Measurements from ENCODE around the gene CHAD.

Gene CHAD

DNA sequence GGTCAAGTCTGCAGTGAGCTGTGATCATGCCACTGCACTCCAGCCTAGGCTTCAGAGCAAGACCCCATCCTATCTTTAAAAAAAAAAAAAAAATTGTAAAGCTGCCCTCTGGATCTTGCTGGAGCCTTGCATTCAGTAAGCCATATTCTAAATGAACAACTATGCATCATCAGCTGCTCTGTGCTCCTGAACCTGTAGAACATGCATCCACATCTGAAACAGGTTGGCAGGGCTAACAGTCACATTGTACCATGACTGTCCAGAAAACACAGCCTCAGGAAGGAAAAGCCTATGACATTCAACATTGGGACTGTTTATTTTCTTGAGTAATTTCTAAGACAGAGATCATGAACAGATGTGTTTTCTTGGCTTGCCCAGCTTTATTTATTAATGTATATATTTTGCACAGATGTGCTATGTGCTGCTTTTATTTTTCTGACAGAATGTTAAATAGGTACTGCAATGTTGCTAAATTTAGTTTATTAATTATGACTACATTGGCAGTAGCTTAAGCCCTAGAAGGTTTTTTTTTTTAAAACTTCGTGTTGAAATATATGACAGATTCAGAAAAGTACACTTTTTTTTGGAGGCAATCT, 22.9 kb downstream of the CHAD start:
- Histone ChIP-seq H3K9me3 (ENCODE audit: control insufficient read depth in 2 of 2, low read length in 2 of 2) (no peaks in the 10 kb centered on the region), H3K36me3 (ENCODE audit: control insufficient read depth in 2 of 2, insufficient read depth in 2 of 2, low read length in 2 of 2) (peaks cover 2 to 5% of the 10 kb centered on the region in 2 donors), H3K4me1 (ENCODE audit: control insufficient read depth in 2 of 2, insufficient read depth in 2 of 2, low read length in 2 of 2) (peaks cover 30 to 38% of the 10 kb centered on the region in 2 donors), H3K9ac (ENCODE audit: low read depth in 1 of 2, low read length in 2 of 2) (no peak overlapping the region), H3K4me3 (ENCODE audit: low read length in 2 of 2) (no peak overlapping the region), H3K27ac (ENCODE audit: low read depth in 2 of 2, low read length in 2 of 2) (no peak overlapping the region), H3K27me3 (ENCODE audit: control insufficient read depth in 2 of 2, insufficient read depth in 2 of 2, low read length in 2 of 2) (no peaks in the 10 kb centered on the region)

DNA sequence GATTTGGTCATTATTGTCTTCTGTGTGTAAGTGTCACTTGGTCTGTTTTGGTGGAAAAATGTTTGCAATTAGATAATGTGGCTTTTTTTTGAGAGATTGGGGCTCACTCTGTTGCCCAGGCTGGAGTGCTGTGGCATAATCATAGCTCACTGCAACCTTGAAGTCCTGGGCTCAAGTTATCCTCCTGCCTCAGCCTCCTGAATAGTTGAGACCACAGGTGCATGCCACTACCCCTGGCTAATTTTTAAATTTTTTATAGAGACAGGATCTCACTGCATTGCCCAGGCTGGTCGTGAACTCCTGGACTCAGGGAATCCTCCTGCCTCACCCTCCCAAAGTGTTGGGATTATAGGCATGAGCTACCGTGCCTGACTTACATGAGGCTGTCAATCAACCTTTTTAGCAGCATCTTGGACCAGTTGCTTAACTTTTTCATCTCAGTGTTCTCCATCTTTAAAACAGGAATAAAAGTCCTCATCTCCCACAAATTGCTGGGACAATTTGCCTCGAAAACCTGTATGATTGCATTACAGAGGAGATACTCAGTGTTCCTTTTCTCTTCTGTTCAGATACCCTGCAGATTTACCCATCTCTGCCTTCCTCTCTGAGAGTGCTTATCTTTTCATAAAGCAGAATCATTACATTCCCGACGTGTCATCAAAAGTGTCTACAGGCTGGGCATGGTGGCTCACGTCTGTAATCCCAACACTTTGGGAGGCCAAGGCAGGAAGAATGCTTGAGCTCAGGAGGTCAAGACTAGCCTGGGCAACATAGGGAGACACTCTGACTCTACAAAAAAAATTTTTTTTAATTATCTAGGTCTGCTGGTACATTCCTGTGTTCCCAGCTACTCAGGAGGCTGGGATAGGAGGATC, 23.6 kb downstream of the CHAD start:
- Histone ChIP-seq H3K36me3 (ENCODE audit: control insufficient read depth in 2 of 2, insufficient read depth in 2 of 2, low read length in 2 of 2) (peaks cover 2 to 5% of the 10 kb centered on the region in 2 donors), H3K4me1 (ENCODE audit: control insufficient read depth in 2 of 2, insufficient read depth in 2 of 2, low read length in 2 of 2) (peaks cover 32 to 46% of the 10 kb centered on the region in 2 donors), H3K9ac (ENCODE audit: low read depth in 1 of 2, low read length in 2 of 2) (no peak overlapping the region), H3K9me3 (ENCODE audit: control insufficient read depth in 2 of 2, low read length in 2 of 2) (no peaks in the 10 kb centered on the region), H3K27ac (ENCODE audit: low read depth in 2 of 2, low read length in 2 of 2) (no peak overlapping the region), H3K4me3 (ENCODE audit: low read length in 2 of 2) (no peak overlapping the region), H3K27me3 (ENCODE audit: control insufficient read depth in 2 of 2, insufficient read depth in 2 of 2, low read length in 2 of 2) (no peaks in the 10 kb centered on the region)

DNA sequence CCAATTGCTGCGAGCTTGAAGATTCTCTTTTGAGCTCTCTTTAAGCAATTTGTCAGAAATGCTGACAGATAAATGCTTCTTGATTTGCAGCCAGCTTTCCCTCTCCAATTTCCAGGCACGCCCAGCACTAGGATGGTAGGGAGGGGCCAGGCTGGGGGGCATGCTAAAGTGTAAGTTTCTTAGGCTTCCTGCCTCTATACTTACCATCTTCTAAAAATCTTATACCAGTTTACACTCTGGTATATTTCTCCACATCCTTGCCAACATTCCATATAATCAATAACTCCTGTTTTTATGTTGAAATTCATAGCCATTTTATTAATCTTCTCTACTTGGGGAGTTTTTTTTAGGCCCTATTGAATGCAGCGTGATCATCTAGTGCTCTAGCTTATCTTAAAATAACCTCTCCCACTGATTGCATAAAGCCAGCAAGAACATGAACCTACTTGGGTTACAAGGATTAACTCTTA, 25.1 kb downstream of the CHAD start:
- H3K9ac ChIP-seq (ENCODE audit: low read depth in 1 of 2, low read length in 2 of 2), result peak overlapping the region in 1 of 2 donors; percentile 28
- peaks cover 2 to 4% of the 10 kb centered on the region in 2 donors for H3K36me3 ChIP-seq (ENCODE audit: control insufficient read depth in 2 of 2, insufficient read depth in 2 of 2, low read length in 2 of 2)
- H3K4me3 ChIP-seq (ENCODE audit: low read length in 2 of 2), result no peak overlapping the region
- H3K27me3 ChIP-seq (ENCODE audit: control insufficient read depth in 2 of 2, insufficient read depth in 2 of 2, low read length in 2 of 2), result no peaks in the 10 kb centered on the region
- peak overlapping the region in 1 of 2 donors; percentile 55 for H3K27ac ChIP-seq (ENCODE audit: low read depth in 2 of 2, low read length in 2 of 2)
- H3K9me3 ChIP-seq (ENCODE audit: control insufficient read depth in 2 of 2, low read length in 2 of 2), result no peaks in the 10 kb centered on the region
- peaks cover 37 to 52% of the 10 kb centered on the region in 2 donors for H3K4me1 ChIP-seq (ENCODE audit: control insufficient read depth in 2 of 2, insufficient read depth in 2 of 2, low read length in 2 of 2)

GRCh38 chr17:50440838-50441829, 27.5 kb downstream of the CHAD start:
- Histone ChIP-seq H3K27ac (ENCODE audit: low read depth in 2 of 2, low read length in 2 of 2) (peak overlapping the region; percentile 89 to 91), H3K9ac (ENCODE audit: low read depth in 1 of 2, low read length in 2 of 2) (peak overlapping the region; percentile 54 to 70), H3K4me3 (ENCODE audit: low read length in 2 of 2) (peak overlapping the region in 1 of 2 donors; percentile 15), H3K9me3 (ENCODE audit: control insufficient read depth in 2 of 2, low read length in 2 of 2) (no peaks in the 10 kb centered on the region), H3K4me1 (ENCODE audit: control insufficient read depth in 2 of 2, insufficient read depth in 2 of 2, low read length in 2 of 2) (peaks cover 22 to 34% of the 10 kb centered on the region in 2 donors), H3K36me3 (ENCODE audit: control insufficient read depth in 2 of 2, insufficient read depth in 2 of 2, low read length in 2 of 2) (peaks cover 0 to 3% of the 10 kb centered on the region in 2 donors), H3K27me3 (ENCODE audit: control insufficient read depth in 2 of 2, insufficient read depth in 2 of 2, low read length in 2 of 2) (no peaks in the 10 kb centered on the region)

DNA sequence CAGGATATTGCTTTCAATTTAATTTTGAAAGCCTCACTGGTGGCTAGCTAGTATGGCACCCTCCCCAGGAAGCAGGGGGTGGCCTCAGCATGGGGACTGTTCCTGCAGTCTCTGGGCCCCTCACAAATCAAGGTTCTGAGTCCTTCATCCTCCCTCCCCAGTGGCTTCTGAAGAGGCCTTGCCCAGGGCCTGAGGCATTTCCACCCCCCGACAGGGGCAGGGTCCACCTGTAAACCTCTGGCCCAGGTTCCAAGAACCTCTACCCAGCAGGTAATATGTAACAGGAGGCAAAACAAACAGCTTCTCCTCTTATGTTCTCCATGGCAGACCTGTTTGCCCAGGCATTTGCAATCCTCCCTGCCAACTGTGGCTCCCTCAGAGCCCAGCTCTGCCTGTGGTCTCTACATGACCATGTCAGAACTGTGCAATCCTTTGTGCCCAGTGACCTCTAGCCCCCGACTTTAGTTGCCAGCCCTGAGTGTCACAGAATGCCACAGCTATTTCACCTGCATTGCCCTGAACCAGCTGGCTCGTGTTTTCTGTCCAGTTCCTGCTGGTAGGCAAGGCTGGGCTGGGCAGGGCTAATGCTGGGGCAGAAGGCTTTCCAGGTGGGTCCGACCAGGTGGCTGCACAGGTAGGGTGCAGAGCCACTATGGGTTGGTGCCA, 28.4 kb downstream of the CHAD start:
- Histone ChIP-seq H3K9me3 (ENCODE audit: control insufficient read depth in 2 of 2, low read length in 2 of 2) (no peaks in the 10 kb centered on the region), H3K27me3 (ENCODE audit: control insufficient read depth in 2 of 2, insufficient read depth in 2 of 2, low read length in 2 of 2) (no peaks in the 10 kb centered on the region), H3K4me3 (ENCODE audit: low read length in 2 of 2) (peak overlapping the region in 1 of 2 donors; percentile 15), H3K36me3 (ENCODE audit: control insufficient read depth in 2 of 2, insufficient read depth in 2 of 2, low read length in 2 of 2) (peaks cover 0 to 3% of the 10 kb centered on the region in 2 donors), H3K4me1 (ENCODE audit: control insufficient read depth in 2 of 2, insufficient read depth in 2 of 2, low read length in 2 of 2) (peaks cover 22 to 30% of the 10 kb centered on the region in 2 donors), H3K9ac (ENCODE audit: low read depth in 1 of 2, low read length in 2 of 2) (peak overlapping the region; percentile 54 to 70), H3K27ac (ENCODE audit: low read depth in 2 of 2, low read length in 2 of 2) (peak overlapping the region; percentile 89 to 91)

DNA sequence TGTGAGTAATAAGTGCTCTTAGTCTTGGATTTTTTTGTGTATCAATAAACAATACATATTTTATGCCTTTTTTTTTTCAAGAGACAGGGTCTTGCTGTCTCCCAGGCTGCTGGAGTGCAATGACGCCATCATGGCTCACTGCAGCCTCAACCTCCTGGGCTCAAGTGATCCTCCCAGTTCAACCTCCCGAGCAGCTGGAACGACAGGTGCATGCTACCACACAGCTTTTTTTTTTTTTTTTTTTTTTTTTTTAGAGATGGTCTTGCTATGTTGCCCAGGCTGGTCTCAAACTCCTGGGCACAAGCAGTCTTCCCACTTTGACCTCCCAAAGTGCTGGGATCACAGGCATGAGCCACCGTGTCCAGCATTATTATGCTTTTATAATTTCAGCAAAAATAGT, 29.7 kb downstream of the CHAD start:
- Histone ChIP-seq H3K4me3 (ENCODE audit: low read length in 2 of 2) (no peak overlapping the region), H3K36me3 (ENCODE audit: control insufficient read depth in 2 of 2, insufficient read depth in 2 of 2, low read length in 2 of 2) (peaks cover 0 to 3% of the 10 kb centered on the region in 2 donors), H3K9ac (ENCODE audit: low read depth in 1 of 2, low read length in 2 of 2) (no peak overlapping the region), H3K4me1 (ENCODE audit: control insufficient read depth in 2 of 2, insufficient read depth in 2 of 2, low read length in 2 of 2) (peaks cover 22 to 30% of the 10 kb centered on the region in 2 donors), H3K9me3 (ENCODE audit: control insufficient read depth in 2 of 2, low read length in 2 of 2) (no peaks in the 10 kb centered on the region), H3K27ac (ENCODE audit: low read depth in 2 of 2, low read length in 2 of 2) (no peak overlapping the region), H3K27me3 (ENCODE audit: control insufficient read depth in 2 of 2, insufficient read depth in 2 of 2, low read length in 2 of 2) (no peaks in the 10 kb centered on the region)

- Histone ChIP-seq H3K9ac (ENCODE audit: low read depth in 1 of 2, low read length in 2 of 2) (no peak overlapping the region), H3K27ac (ENCODE audit: low read depth in 2 of 2, low read length in 2 of 2) (no peak overlapping the region), H3K9me3 (ENCODE audit: control insufficient read depth in 2 of 2, low read length in 2 of 2) (no peaks in the 10 kb centered on the region), H3K36me3 (ENCODE audit: control insufficient read depth in 2 of 2, insufficient read depth in 2 of 2, low read length in 2 of 2) (peaks cover 3 to 7% of the 10 kb centered on the region in 2 donors), H3K4me1 (ENCODE audit: control insufficient read depth in 2 of 2, insufficient read depth in 2 of 2, low read length in 2 of 2) (peaks cover 16 to 18% of the 10 kb centered on the region in 2 donors), H3K4me3 (ENCODE audit: low read length in 2 of 2) (no peak overlapping the region), H3K27me3 (ENCODE audit: control insufficient read depth in 2 of 2, insufficient read depth in 2 of 2, low read length in 2 of 2) (no peaks in the 10 kb centered on the region)
Observed at GRCh38 chr17:50437409-50437808, 31.3 kb downstream of the CHAD start.

DNA sequence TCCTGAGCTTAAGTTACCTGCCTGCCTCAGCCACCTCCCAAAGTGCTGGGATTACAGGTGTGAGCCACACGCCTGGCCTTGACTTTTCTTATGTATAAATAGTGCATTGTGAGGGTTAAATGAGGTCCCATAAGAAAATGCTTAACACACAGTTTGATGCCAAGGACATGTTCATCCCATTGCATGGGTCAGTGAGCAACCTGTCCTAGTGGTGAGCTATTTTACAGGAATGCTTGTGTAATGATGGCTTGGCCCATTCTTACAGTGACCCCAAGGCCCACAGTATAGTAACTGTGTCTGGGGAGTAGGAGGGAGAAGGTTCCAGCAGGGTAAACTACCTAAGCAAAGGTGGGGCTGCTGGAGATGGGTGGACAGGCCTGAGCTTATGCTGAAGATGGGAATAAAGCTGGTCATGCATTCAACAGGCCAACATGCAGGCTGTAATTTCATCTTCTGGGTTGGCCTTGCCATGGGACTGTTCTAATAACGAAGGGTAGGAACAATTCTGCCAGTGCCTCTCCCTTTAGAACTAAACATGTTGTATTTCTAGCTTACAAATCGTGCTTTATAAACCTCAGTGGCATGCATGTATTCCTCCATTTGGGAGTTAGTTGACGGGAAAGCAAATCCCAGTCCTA, 36.4 kb downstream of the CHAD start:
- H3K4me1 ChIP-seq (ENCODE audit: control insufficient read depth in 2 of 2, insufficient read depth in 2 of 2, low read length in 2 of 2), result peaks cover 9 to 19% of the 10 kb centered on the region in 2 donors
- H3K36me3 ChIP-seq (ENCODE audit: control insufficient read depth in 2 of 2, insufficient read depth in 2 of 2, low read length in 2 of 2), result peaks cover 5 to 16% of the 10 kb centered on the region in 2 donors
- H3K27ac ChIP-seq (ENCODE audit: low read depth in 2 of 2, low read length in 2 of 2), result no peak overlapping the region
- H3K9ac ChIP-seq (ENCODE audit: low read depth in 1 of 2, low read length in 2 of 2), result no peak overlapping the region
- no peak overlapping the region for H3K4me3 ChIP-seq (ENCODE audit: low read length in 2 of 2)
- no peaks in the 10 kb centered on the region for H3K27me3 ChIP-seq (ENCODE audit: control insufficient read depth in 2 of 2, insufficient read depth in 2 of 2, low read length in 2 of 2)
- H3K9me3 ChIP-seq (ENCODE audit: control insufficient read depth in 2 of 2, low read length in 2 of 2), result no peaks in the 10 kb centered on the region

Data from mucosa of rectum (tissue), 2 donors.